ENCODE data around the gene PLAC8L1. TPM values are rescaled to one million over a fixed set of nuclear protein-coding genes. Genes with fewer than 3 reads are reported as not detected.
"Not testable (repeated sequence)": the region's sequence is repeated elsewhere in the genome, so short reads cannot be mapped to it uniquely, and the experiment has no call there.

Gene PLAC8L1
- polyA plus RNA-seq, 1 of the 3 experiments (the other 2 are of a cell fraction): 0.21 TPM

- CTCF ChIA-PET: interaction anchor here (1.4 to 2.2 kb wide), 2 partner anchors 11 to 21 kb away, joined by 3 to 8 read pairs; no protein-coding TSS in a partner anchor
Measured at GRCh38 chr5:146109379-146109778, 4.0 kb upstream of the PLAC8L1 start.

GRCh38 chr5:146108870-146109269 is 3.5 kb upstream of the PLAC8L1 start:
- not testable (repeated sequence) for H3F3A ChIP-seq (replicated peaks; ENCODE audit: insufficient read depth)
- CTCF ChIA-PET: interaction anchor here (1.4 to 2.2 kb wide), 4 partner anchors 11 to 427 kb away, joined by 3 to 8 read pairs (median 4); no protein-coding TSS in a partner anchor
- 79% methylated on average over 2 of the region's 2 CpGs for WGBS (ENCODE audit: low lambda C conversion rate)

More at GRCh38 chr5:146109379-146109778, 4.0 kb upstream of the PLAC8L1 start:
- H3K9me3 ChIP-seq: no peaks in the 10 kb centered on the region
- TF ChIP-seq FOXM1 (IDR thresholded peaks at IDR 0.05; ENCODE audit: low read depth) (no peak), FOXJ3 (CRISPR knock-in tag; IDR thresholded peaks at IDR 0.05) (no peak), RAD21 (IDR thresholded peaks at IDR 0.05; ENCODE audit: low read length) (no peak), FOSL2 (IDR thresholded peaks at IDR 0.05; ENCODE audit: borderline replicate concordance, low read depth) (no peak), TCF12 (IDR thresholded peaks at IDR 0.05) (no peak), SMC3 (IDR thresholded peaks at IDR 0.05; ENCODE audit: low read depth, low read length) (no peak), POLR2AphosphoS5 (IDR thresholded peaks at IDR 0.05; ENCODE audit: low read depth, low read length) (no peak), GATA2 (CRISPR knock-in tag; IDR thresholded peaks at IDR 0.05) (no peak), TEAD4 (IDR thresholded peaks at IDR 0.05; ENCODE audit: borderline replicate concordance, insufficient read depth) (no peak), EZH2phosphoT487 (IDR thresholded peaks at IDR 0.05; ENCODE audit: borderline replicate concordance, low read depth) (no peak), NRF1 (IDR thresholded peaks at IDR 0.05; ENCODE audit: low read depth, low read length) (no peak), JUND (IDR thresholded peaks at IDR 0.05) (no peak), CTCF (IDR thresholded peaks at IDR 0.05) (no peak), MEF2A (IDR thresholded peaks at IDR 0.05; ENCODE audit: borderline replicate concordance, low read depth) (no peak), GABPA (IDR thresholded peaks at IDR 0.05; ENCODE audit: low read depth) (no peak), IRF3 (IDR thresholded peaks at IDR 0.05; ENCODE audit: low read depth, low read length) (no peak), RXRA (IDR thresholded peaks at IDR 0.05; ENCODE audit: borderline replicate concordance, low read depth) (no peak), MXI1 (IDR thresholded peaks at IDR 0.05; ENCODE audit: low read depth, low read length) (no peak), ELF1 (IDR thresholded peaks at IDR 0.05) (no peak)
- no peak for DNase-seq
- peaks cover 33 to 38% of the 10 kb centered on the region in 2 experiments for H3K36me3 ChIP-seq (replicated peaks in 1 of 2; ENCODE audit: control insufficient read depth in 1 of 2, insufficient read depth in 2 of 2, low read length in 1 of 2)
- H3K27ac ChIP-seq (ENCODE audit: low read depth in 2 of 2, low read length in 1 of 2): no peak overlapping the region
- H3K27me3 ChIP-seq (ENCODE audit: insufficient read depth): no peaks in the 10 kb centered on the region
- no peak overlapping the region for H2AFZ ChIP-seq (ENCODE audit: low read depth)
- POLR2A ChIA-PET: no interaction called here
- H3K4me1 ChIP-seq (ENCODE audit: control insufficient read depth in 1 of 2, insufficient read depth in 2 of 2, low read depth in 1 of 2, low read length in 1 of 2): no peaks in the 10 kb centered on the region; a peak in 1 of 4 replicates
- WGBS (ENCODE audit: low lambda C conversion rate): 85% methylated on average over 1 of the region's 1 CpG
- no peak overlapping the region for H3K9ac ChIP-seq
- H3K4me3 ChIP-seq (ENCODE audit: low read depth in 2 of 2, low read length in 1 of 2): no peak overlapping the region
- H4K20me1 ChIP-seq (ENCODE audit: insufficient read depth): no peaks in the 10 kb centered on the region
- no peaks in the 10 kb centered on the region for H3K9me2 ChIP-seq
- peaks cover 3% of the 10 kb centered on the region for H3F3A ChIP-seq (replicated peaks; ENCODE audit: insufficient read depth)
- H3K4me2 ChIP-seq: no peak overlapping the region
- no peaks in the 10 kb centered on the region for H3K79me2 ChIP-seq (ENCODE audit: insufficient read depth)

More at GRCh38 chr5:146108870-146109269, 3.5 kb upstream of the PLAC8L1 start:
- DNase-seq; H3K4me3 ChIP-seq (ENCODE audit: low read depth in 2 of 2, low read length in 1 of 2); H4K20me1 ChIP-seq (ENCODE audit: insufficient read depth); POLR2A ChIA-PET; H3K4me1 ChIP-seq (ENCODE audit: control insufficient read depth in 1 of 2, insufficient read depth in 2 of 2, low read depth in 1 of 2, low read length in 1 of 2); H2AFZ ChIP-seq (ENCODE audit: low read depth); H3K27me3 ChIP-seq (ENCODE audit: insufficient read depth); H3K9ac ChIP-seq; H3K79me2 ChIP-seq (ENCODE audit: insufficient read depth); H3K9me3 ChIP-seq; H3K4me2 ChIP-seq; H3K9me2 ChIP-seq; H3K27ac ChIP-seq (ENCODE audit: low read depth in 2 of 2, low read length in 1 of 2): not testable (repeated sequence)
- H3K36me3 ChIP-seq (replicated peaks in 1 of 2; ENCODE audit: control insufficient read depth in 1 of 2, insufficient read depth in 2 of 2, low read length in 1 of 2): peaks cover 32% of the 10 kb centered on the region in 2 experiments

All from SK-N-SH (cell line).